ENCODE data around the gene NCL. TPM values are rescaled to one million over a fixed set of nuclear protein-coding genes. Genes with fewer than 3 reads are reported as not detected.

Gene NCL
- total RNA-seq, 1 experiment from 2014 or later, result 1,077 TPM

DNA sequence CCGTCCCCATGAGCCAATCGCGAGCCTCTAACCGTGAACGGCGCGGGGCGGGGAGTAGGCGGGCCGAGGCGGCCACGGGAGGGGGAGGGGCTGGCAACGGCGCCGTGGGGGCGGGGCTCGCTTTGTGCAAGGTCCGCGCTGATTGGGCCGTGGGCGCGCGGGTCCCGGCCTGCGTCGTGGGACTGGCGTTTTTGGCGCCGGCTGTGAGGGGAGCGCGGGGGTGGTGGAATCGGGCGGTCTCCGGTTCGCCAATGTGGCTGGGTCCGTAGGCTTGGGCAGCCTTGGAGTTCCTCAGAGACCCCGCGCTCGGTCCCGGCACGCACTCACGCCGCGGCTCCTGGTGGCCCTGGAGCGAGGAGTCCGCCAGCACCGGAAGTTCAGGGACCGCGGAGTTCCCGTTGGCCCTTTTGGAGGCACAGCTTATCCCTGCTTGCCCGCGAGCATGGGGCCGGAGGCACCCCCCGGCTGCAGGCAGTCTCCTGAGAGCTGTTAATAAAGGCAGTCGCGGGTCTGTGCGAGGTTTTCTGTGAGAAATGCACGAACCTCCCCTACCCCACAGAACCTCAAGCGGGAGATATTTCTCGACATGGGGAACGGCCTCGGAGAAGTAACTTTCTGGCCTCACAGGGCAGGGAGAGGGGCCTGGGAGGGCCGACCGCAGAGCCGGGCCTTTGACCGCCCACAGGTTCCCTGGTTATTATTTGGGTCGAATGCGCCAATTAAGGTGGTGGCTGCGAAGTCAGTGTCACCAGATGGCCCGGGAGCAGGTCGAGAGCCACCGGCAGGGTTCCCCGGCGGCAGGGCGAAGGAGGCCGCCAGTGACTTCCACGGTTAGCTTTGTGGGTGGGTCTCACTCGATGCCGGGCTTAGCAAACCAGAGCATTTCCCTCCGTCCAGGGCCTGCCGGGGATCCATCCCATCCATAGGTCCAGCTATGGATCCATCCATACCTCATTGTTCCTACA, 574 bp upstream of the NCL start (continued):
- TF ChIP-seq, protein P1, sequence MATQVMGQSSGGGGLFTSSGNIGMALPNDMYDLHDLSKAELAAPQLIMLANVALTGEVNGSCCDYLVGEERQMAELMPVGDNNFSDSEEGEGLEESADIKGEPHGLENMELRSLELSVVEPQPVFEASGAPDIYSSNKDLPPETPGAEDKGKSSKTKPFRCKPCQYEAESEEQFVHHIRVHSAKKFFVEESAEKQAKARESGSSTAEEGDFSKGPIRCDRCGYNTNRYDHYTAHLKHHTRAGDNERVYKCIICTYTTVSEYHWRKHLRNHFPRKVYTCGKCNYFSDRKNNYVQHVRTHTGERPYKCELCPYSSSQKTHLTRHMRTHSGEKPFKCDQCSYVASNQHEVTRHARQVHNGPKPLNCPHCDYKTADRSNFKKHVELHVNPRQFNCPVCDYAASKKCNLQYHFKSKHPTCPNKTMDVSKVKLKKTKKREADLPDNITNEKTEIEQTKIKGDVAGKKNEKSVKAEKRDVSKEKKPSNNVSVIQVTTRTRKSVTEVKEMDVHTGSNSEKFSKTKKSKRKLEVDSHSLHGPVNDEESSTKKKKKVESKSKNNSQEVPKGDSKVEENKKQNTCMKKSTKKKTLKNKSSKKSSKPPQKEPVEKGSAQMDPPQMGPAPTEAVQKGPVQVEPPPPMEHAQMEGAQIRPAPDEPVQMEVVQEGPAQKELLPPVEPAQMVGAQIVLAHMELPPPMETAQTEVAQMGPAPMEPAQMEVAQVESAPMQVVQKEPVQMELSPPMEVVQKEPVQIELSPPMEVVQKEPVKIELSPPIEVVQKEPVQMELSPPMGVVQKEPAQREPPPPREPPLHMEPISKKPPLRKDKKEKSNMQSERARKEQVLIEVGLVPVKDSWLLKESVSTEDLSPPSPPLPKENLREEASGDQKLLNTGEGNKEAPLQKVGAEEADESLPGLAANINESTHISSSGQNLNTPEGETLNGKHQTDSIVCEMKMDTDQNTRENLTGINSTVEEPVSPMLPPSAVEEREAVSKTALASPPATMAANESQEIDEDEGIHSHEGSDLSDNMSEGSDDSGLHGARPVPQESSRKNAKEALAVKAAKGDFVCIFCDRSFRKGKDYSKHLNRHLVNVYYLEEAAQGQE (IDR thresholded peaks at IDR 0.05; ENCODE audit: low read depth), result no peak
- TF ChIP-seq ZFX (IDR thresholded peaks at IDR 0.05), result peak; percentile 72

DNA sequence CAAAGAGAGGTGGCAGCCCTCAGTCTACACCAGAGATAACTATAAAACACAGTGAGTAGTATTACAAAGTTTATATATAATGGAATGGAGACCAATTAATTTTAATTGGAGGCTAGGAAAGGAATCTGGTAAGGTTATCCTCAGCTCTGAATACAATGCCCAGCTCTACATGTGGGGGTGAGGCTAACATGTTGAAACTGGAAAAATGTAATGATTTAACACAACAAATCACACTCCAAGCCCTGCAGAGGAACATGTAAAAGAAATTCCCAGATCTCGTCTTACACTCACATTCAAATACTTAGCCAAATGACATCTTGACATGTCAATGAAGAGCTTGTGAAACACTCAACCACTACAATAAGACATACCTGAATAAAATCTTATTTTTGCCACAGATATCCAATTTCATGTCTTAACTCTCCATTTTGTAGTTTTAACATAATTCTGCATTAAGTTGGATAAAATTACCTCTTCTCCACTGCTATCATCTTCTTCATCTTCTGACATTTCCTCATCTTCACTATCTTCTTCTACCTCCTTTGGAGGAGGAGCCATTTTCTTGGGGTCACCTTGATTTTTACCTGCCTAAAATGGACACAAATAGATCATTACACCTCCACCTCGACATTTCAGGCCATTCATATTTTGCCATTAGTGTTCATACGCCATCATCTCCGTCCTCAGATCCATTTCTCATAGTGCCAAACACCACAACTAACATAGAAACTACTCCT, 1.4 kb downstream of the NCL start:
- RAD21 ChIA-PET (ENCODE audit: low non-redundant PET in 1 of 2, low total read pairs in 2 of 2, uncharacterized antibody in 2 of 2, unreplicated experiment in 2 of 2), result no interaction called here
- Histone ChIP-seq H4K20me1 (ENCODE audit: insufficient read depth) (peaks cover 52% of the 10 kb centered on the region; the same call in 1 of the 2 replicates), H3K27me3 (ENCODE audit: insufficient read depth, low read length) (no peaks in the 10 kb centered on the region), H3K9ac (ENCODE audit: low read length) (peak overlapping the region; percentile 100), H3K9me3 (ENCODE audit: control insufficient read depth in 1 of 2, insufficient read depth in 1 of 2, low read depth in 1 of 2, low read length in 2 of 2) (no peaks in the 10 kb centered on the region), H3K79me2 (ENCODE audit: insufficient read depth, low read length) (peaks cover 71% of the 10 kb centered on the region), H3K9me2 (ENCODE audit: insufficient read depth) (no peaks in the 10 kb centered on the region), H3K4me3 (replicated peaks in 1 of 2; ENCODE audit: low read depth in 1 of 2, low read length in 2 of 2) (peak overlapping the region; percentile 76 to 93), H2AFZ (ENCODE audit: low read depth, low read length, poor library complexity, severe bottlenecking) (no peak overlapping the region), H3K27ac (ENCODE audit: low read depth, low read length) (peak overlapping the region; percentile 98), H3K36me3 (ENCODE audit: control insufficient read depth in 1 of 2, insufficient read depth in 2 of 2, low read length in 2 of 2) (peaks cover 50 to 57% of the 10 kb centered on the region in 2 experiments), H3K4me2 (ENCODE audit: low read length) (peak overlapping the region; percentile 92), H3K4me1 (ENCODE audit: control insufficient read depth in 1 of 2, insufficient read depth in 2 of 2, low read length in 2 of 2) (peaks cover 7 to 25% of the 10 kb centered on the region in 2 experiments)
- no TSS peak for BruUV-seq (replicated peaks)
- no peak for ATAC-seq
- no peak for DNase-seq (ENCODE audit: low read depth, low spot score)
- POLR2A ChIA-PET, result interaction anchor here (1.3 to 3.3 kb wide), 5 partner anchors 9 to 252 kb away, joined by 4 to 67 read pairs (median 9); no protein-coding TSS in a partner anchor
- intact Hi-C loops (cut with micrococcal nuclease), result loop anchor here (5.0 kb wide), 1 partner anchor 244 kb away; the partner anchor contains the start of gene PTMA
- no peak for TF ChIP-seq SIN3A (IDR thresholded peaks at IDR 0.05; ENCODE audit: low read depth)
- no peak for TF ChIP-seq POLR2A (IDR thresholded peaks at IDR 0.05; ENCODE audit: borderline replicate concordance, extremely low read depth, insufficient read depth, insufficient read length)
- TF ChIP-seq EZH2 (IDR thresholded peaks at IDR 0.05), result no peak
- TF ChIP-seq, protein P2, sequence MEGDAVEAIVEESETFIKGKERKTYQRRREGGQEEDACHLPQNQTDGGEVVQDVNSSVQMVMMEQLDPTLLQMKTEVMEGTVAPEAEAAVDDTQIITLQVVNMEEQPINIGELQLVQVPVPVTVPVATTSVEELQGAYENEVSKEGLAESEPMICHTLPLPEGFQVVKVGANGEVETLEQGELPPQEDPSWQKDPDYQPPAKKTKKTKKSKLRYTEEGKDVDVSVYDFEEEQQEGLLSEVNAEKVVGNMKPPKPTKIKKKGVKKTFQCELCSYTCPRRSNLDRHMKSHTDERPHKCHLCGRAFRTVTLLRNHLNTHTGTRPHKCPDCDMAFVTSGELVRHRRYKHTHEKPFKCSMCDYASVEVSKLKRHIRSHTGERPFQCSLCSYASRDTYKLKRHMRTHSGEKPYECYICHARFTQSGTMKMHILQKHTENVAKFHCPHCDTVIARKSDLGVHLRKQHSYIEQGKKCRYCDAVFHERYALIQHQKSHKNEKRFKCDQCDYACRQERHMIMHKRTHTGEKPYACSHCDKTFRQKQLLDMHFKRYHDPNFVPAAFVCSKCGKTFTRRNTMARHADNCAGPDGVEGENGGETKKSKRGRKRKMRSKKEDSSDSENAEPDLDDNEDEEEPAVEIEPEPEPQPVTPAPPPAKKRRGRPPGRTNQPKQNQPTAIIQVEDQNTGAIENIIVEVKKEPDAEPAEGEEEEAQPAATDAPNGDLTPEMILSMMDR (IDR thresholded peaks at IDR 0.05 in 2 of 3, conservative IDR thresholded peaks at IDR 0.05 in 1 of 3; ENCODE audit: borderline replicate concordance in 1 of 3, insufficient read depth in 1 of 3, low read depth in 2 of 3, low read length in 2 of 3), result no peak
- no peak for TF ChIP-seq POLR2AphosphoS5 (IDR thresholded peaks at IDR 0.05; ENCODE audit: low read depth, low read length)
- no peak for TF ChIP-seq EGR1 (IDR thresholded peaks at IDR 0.05; ENCODE audit: low read depth)
- no peak for TF ChIP-seq ZNF274 (IDR thresholded peaks at IDR 0.05; ENCODE audit: low read depth, low read length)
- TF ChIP-seq ZFX (IDR thresholded peaks at IDR 0.05), result no peak
- no peak for TF ChIP-seq RAD21 (IDR thresholded peaks at IDR 0.05; ENCODE audit: low read depth)
- no peak for TF ChIP-seq YY1 (IDR thresholded peaks at IDR 0.05; ENCODE audit: extremely low read depth, insufficient replicate concordance, low read depth, low read length)
- no peak for TF ChIP-seq SP1 (IDR thresholded peaks at IDR 0.05; ENCODE audit: low read depth)
- TF ChIP-seq, protein P3, sequence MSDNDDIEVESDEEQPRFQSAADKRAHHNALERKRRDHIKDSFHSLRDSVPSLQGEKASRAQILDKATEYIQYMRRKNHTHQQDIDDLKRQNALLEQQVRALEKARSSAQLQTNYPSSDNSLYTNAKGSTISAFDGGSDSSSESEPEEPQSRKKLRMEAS (IDR thresholded peaks at IDR 0.05), result no peak
- TF ChIP-seq TCF7L2 (IDR thresholded peaks at IDR 0.05; ENCODE audit: borderline replicate concordance, extremely low read depth, insufficient read depth, insufficient read length), result no peak
- TF ChIP-seq FOSL1 (IDR thresholded peaks at IDR 0.05; ENCODE audit: low read depth), result no peak
- CTCF ChIA-PET, result no interaction called here

Measured in HCT116 (cell line).